ENCODE results near the gene RFLNA.

DNA sequence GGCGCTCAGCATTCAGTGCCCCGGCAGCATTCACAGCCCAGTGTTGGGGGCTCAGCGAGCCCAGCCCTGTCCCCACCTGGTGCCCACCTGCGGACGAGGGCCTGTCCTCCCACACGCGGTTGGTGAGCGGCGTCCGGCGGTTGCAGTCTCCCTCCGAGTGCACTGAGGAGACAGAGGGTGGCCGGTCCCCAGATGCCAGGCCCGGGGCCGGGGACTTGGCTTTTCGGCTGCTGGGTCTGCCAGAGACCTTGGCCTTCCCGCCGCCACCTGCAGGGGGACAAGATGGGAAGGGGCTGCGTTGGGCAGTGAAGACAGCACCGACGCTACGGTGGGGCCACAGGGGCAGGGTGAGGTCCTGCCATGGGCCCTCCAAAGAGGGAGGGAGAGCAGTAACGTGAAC is 31.2 kb downstream of the RFLNA start:
- TF ChIP-seq, protein P1, sequence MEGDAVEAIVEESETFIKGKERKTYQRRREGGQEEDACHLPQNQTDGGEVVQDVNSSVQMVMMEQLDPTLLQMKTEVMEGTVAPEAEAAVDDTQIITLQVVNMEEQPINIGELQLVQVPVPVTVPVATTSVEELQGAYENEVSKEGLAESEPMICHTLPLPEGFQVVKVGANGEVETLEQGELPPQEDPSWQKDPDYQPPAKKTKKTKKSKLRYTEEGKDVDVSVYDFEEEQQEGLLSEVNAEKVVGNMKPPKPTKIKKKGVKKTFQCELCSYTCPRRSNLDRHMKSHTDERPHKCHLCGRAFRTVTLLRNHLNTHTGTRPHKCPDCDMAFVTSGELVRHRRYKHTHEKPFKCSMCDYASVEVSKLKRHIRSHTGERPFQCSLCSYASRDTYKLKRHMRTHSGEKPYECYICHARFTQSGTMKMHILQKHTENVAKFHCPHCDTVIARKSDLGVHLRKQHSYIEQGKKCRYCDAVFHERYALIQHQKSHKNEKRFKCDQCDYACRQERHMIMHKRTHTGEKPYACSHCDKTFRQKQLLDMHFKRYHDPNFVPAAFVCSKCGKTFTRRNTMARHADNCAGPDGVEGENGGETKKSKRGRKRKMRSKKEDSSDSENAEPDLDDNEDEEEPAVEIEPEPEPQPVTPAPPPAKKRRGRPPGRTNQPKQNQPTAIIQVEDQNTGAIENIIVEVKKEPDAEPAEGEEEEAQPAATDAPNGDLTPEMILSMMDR (conservative IDR thresholded peaks at IDR 0.05; ENCODE audit: low read length), result no peak
- no peak for TF ChIP-seq EZH2phosphoT487 (IDR thresholded peaks at IDR 0.05; ENCODE audit: borderline replicate concordance, low read depth, low read length)
